H9 (cell line): ENCODE results near the gene IFIH1. TPM values are rescaled to one million over a fixed set of nuclear protein-coding genes. Genes with fewer than 3 reads are reported as not detected.

Source experiments
- DNase-seq: peaks from one replicate; pipeline ENCODE4 v3.0.0-alpha.2; 2017
- H2AFZ ChIP-seq: one replicate; pipeline ENCODE4 v1.6.1; 2013; ENCODE audit warnings: mild to moderate bottlenecking, low read length, control low read depth, moderate library complexity
- H2AK5ac ChIP-seq: 2 replicates; pipeline ENCODE4 v1.6.1; 2013; ENCODE audit warnings: low read length, control low read depth, mixed read lengths; ENCODE audit not compliant: insufficient read length
- H2BK120ac ChIP-seq: one replicate; pipeline ENCODE4 v1.6.1; 2013; ENCODE audit warnings: low read depth, mild to moderate bottlenecking, low read length, control low read depth, inconsistent platforms; ENCODE audit not compliant: poor library complexity, severe bottlenecking
- H2BK12ac ChIP-seq: 2 replicates; pipeline ENCODE4 v1.6.1; 2013; ENCODE audit warnings: low read length, control low read depth, mixed read lengths, low read depth; ENCODE audit not compliant: insufficient read length
- H2BK15ac ChIP-seq: 2 replicates; pipeline ENCODE4 v1.6.1; 2013; ENCODE audit warnings: low read depth, low read length, control low read depth
- H2BK20ac ChIP-seq: one replicate; pipeline ENCODE4 v1.6.1; 2013; ENCODE audit warnings: low read depth, mild to moderate bottlenecking, low read length, control low read depth, inconsistent platforms; ENCODE audit not compliant: poor library complexity, severe bottlenecking
- H2BK5ac ChIP-seq: 2 replicates; pipeline ENCODE4 v1.6.1; 2013; ENCODE audit warnings: low read length, control low read depth, mixed read lengths; ENCODE audit not compliant: insufficient read length
- H3K14ac ChIP-seq: 2 replicates; pipeline ENCODE4 v1.6.1; 2013; ENCODE audit warnings: low read length, control low read depth; ENCODE audit not compliant: insufficient read depth
- H3K18ac ChIP-seq: 2 replicates; pipeline ENCODE4 v1.6.1; 2013; ENCODE audit warnings: low read depth, mild to moderate bottlenecking, mixed read lengths, low read length, control low read depth; ENCODE audit not compliant: insufficient read length
- H3K23ac ChIP-seq: 2 replicates; pipeline ENCODE4 v1.6.1; 2013; ENCODE audit warnings: low read length, control low read depth, mixed read lengths, low read depth; ENCODE audit not compliant: insufficient read length
- H3K23me2 ChIP-seq: 2 replicates; pipeline ENCODE4 v1.6.1; 2013; ENCODE audit warnings: low read depth, mild to moderate bottlenecking, mixed read lengths, low read length, control low read depth; ENCODE audit not compliant: insufficient read length, poor library complexity, severe bottlenecking
- H3K27ac ChIP-seq: 2 replicates; pipeline ENCODE4 v1.5.1; 2013; ENCODE audit warnings: low read length, control low read depth, mixed read lengths, low read depth; ENCODE audit not compliant: insufficient read length
- H3K27me3 ChIP-seq: 2 replicates; pipeline ENCODE4 v1.6.1; 2013; ENCODE audit warnings: low read length, control low read depth, inconsistent platforms; ENCODE audit not compliant: insufficient read depth
- H3K4ac ChIP-seq: 2 replicates; pipeline ENCODE4 v1.6.1; 2013; ENCODE audit warnings: low read depth, mild to moderate bottlenecking, control low read depth, inconsistent platforms, low read length, moderate library complexity
- H3K4me1 ChIP-seq: 2 replicates; pipeline ENCODE4 v1.6.1; 2013; ENCODE audit warnings: low read length, control low read depth, inconsistent platforms; ENCODE audit not compliant: insufficient read depth
- H3K4me2 ChIP-seq: 2 replicates; pipeline ENCODE4 v1.6.1; 2013; ENCODE audit warnings: low read length, control low read depth, mixed read lengths; ENCODE audit not compliant: insufficient read length, insufficient read depth
- H3K56ac ChIP-seq: 2 replicates; pipeline ENCODE4 v1.6.1; 2013; ENCODE audit warnings: low read depth, mild to moderate bottlenecking, mixed read lengths, low read length, control low read depth; ENCODE audit not compliant: insufficient read length
- H3K79me1 ChIP-seq: 2 replicates; pipeline ENCODE4 v1.6.1; 2013; ENCODE audit warnings: low read depth, mild to moderate bottlenecking, moderate library complexity, low read length, control low read depth, inconsistent platforms; ENCODE audit not compliant: insufficient read depth, poor library complexity, severe bottlenecking
- H3K79me2 ChIP-seq: 2 replicates; pipeline ENCODE4 v1.6.1; 2013; ENCODE audit warnings: low read length, control low read depth, inconsistent platforms; ENCODE audit not compliant: insufficient read depth
- H3K9ac ChIP-seq: 2 replicates; pipeline ENCODE4 v1.6.1; 2013; ENCODE audit warnings: low read length, control low read depth, mixed read lengths; ENCODE audit not compliant: insufficient read length; ENCODE audit errors: extremely low read depth
- H3K9me3 ChIP-seq: one replicate; pipeline ENCODE4 v1.6.1; 2013; ENCODE audit warnings: low read depth, low read length, inconsistent platforms; ENCODE audit not compliant: control insufficient read depth
- H3T11ph ChIP-seq: one replicate; pipeline ENCODE4 v1.6.1; 2013; ENCODE audit warnings: mild to moderate bottlenecking, low read length, control low read depth, inconsistent platforms
- H4K20me1 ChIP-seq: one replicate; pipeline ENCODE4 v1.6.1; 2013; ENCODE audit not compliant: control insufficient read depth, insufficient read length, insufficient read depth
- H4K5ac ChIP-seq: 2 replicates; pipeline ENCODE4 v1.6.1; 2013; ENCODE audit warnings: low read depth, mild to moderate bottlenecking, mixed read lengths, low read length, control low read depth; ENCODE audit not compliant: insufficient read length
- H4K8ac ChIP-seq: replicated peaks from 2 replicates; pipeline ENCODE4 v1.6.1; 2013; ENCODE audit warnings: low read length, control low read depth, mixed read lengths, low read depth; ENCODE audit not compliant: insufficient read length
- H4K91ac ChIP-seq: 2 replicates; pipeline ENCODE4 v1.6.1; 2013; ENCODE audit warnings: low read depth, mild to moderate bottlenecking, moderate library complexity, mixed read lengths, low read length, control low read depth; ENCODE audit not compliant: insufficient read length
- H3K27ac Mint-ChIP-seq, 3 experiments: 2 replicates in 2 of 3; 3 replicates in 1 of 3; pipeline ENCODE4 v1.8.0; 2020 to 2021; ENCODE audit warnings: mixed read lengths in 3 of 3, mild to moderate bottlenecking in 1 of 3, moderate library complexity in 1 of 3
- H3K27me3 Mint-ChIP-seq: 2 replicates; pipeline ENCODE4 v1.8.0; 2021; ENCODE audit warnings: low read depth, mild to moderate bottlenecking, moderate library complexity, mixed read lengths
- H3K36me3 Mint-ChIP-seq, 3 experiments: 2 replicates in 2 of 3; 3 replicates in 1 of 3; pipeline ENCODE4 v1.8.0; 2020 to 2021; ENCODE audit warnings: low read depth in 3 of 3, mixed read lengths in 3 of 3; ENCODE audit not compliant: insufficient read depth in 1 of 3
- H3K4me1 Mint-ChIP-seq, 2 experiments: 2 replicates each; pipeline ENCODE4 v1.8.0; 2020; ENCODE audit warnings: mixed read lengths in 2 of 2
- H3K4me3 Mint-ChIP-seq, 2 experiments: 2 replicates in 1 of 2; 3 replicates in 1 of 2; pipeline ENCODE4 v1.8.0; 2020 to 2021; ENCODE audit warnings: mild to moderate bottlenecking in 2 of 2, mixed read lengths in 2 of 2, moderate library complexity in 1 of 2
- H3K9me3 Mint-ChIP-seq, 2 experiments: 2 replicates in 1 of 2; 3 replicates in 1 of 2; pipeline ENCODE4 v1.8.0; 2020; ENCODE audit warnings: mild to moderate bottlenecking in 2 of 2, mixed read lengths in 2 of 2, moderate library complexity in 1 of 2
- CTCF ChIP-seq: fragments of 200-600 bp; sonication (generic); conservative IDR thresholded peaks from 3 replicates; pipeline ENCODE4 v1.8.0; 2021; ENCODE audit warnings: antibody characterized with exemption, mild to moderate bottlenecking
- WGBS: extraction: QIAGEN DNeasy Blood & Tissue Kit; methylation state at CpG from one replicate; pipeline ENCODE4 v1.1.7; 2013; ENCODE audit warnings: missing lambda C conversion rate, low lambda C conversion rate, mixed read lengths; ENCODE audit not compliant: insufficient read length; ENCODE audit errors: extremely low coverage; 5-methylcytosine and 5-hydroxymethylcytosine counted together
- total RNA-seq: library from RNA; stranded (reverse); gene quantifications from 2 replicates; pipeline ENCODE4 v1.2.1, GENCODE V29; 2021

IFIH1 gene
- total RNA-seq, 1 experiment from 2014 or later, result 0.81 TPM

- H4K20me1 ChIP-seq, result no peaks in the 10 kb centered on the region
- H3K79me2 ChIP-seq, result no peaks in the 10 kb centered on the region
- H3K23me2 ChIP-seq, result no peaks in the 10 kb centered on the region
- no peaks in the 10 kb centered on the region for H3K4me1 ChIP-seq
- H3K9ac ChIP-seq, result no peak overlapping the region
- H2BK120ac ChIP-seq, result no peak overlapping the region
- no CpG with 5 or more reads among the region's 5 CpGs for WGBS
- H3K14ac ChIP-seq, result no peak overlapping the region
- Mint-ChIP-seq H3K4me3 (no peak overlapping the region), H3K36me3 (no peaks in the 10 kb centered on the region), H3K4me1 (no peaks in the 10 kb centered on the region), H3K27me3 (no peaks in the 10 kb centered on the region), H3K9me3 (no peaks in the 10 kb centered on the region), H3K27ac (no peak overlapping the region)
- no peaks in the 10 kb centered on the region for H3K27me3 ChIP-seq
- H3K18ac ChIP-seq, result no peak overlapping the region
- no peaks in the 10 kb centered on the region for H3K79me1 ChIP-seq
- H4K5ac ChIP-seq, result no peak overlapping the region
- no peak overlapping the region for H3K23ac ChIP-seq
- no peak for DNase-seq
- no peak overlapping the region for H3T11ph ChIP-seq
- no peaks in the 10 kb centered on the region for H3K9me3 ChIP-seq
- no peak overlapping the region for H2BK5ac ChIP-seq
- no peak overlapping the region for H4K8ac ChIP-seq
- no peak overlapping the region for H2BK12ac ChIP-seq
- H3K4ac ChIP-seq, result no peak overlapping the region
- TF ChIP-seq CTCF, result peak; percentile 90
- H3K56ac ChIP-seq, result no peak overlapping the region
- H3K4me2 ChIP-seq, result no peak overlapping the region
- H2BK15ac ChIP-seq, result no peak overlapping the region
- no peak overlapping the region for H3K27ac ChIP-seq
- H2BK20ac ChIP-seq, result no peak overlapping the region
- no peak overlapping the region for H4K91ac ChIP-seq
- no peak overlapping the region for H2AFZ ChIP-seq
- no peak overlapping the region for H2AK5ac ChIP-seq
Measured at GRCh38 chr2:162297925-162298552, 20.4 kb downstream of the IFIH1 start.
